Hepatic stellate cell (primary cell): Measurements from ENCODE around the gene KCNAB3.

Experiments
- DNase-seq: peaks from one replicate; pipeline ENCODE4 v3.0.0; 2011; ENCODE audit warnings: low spot score

Gene KCNAB3

DNA sequence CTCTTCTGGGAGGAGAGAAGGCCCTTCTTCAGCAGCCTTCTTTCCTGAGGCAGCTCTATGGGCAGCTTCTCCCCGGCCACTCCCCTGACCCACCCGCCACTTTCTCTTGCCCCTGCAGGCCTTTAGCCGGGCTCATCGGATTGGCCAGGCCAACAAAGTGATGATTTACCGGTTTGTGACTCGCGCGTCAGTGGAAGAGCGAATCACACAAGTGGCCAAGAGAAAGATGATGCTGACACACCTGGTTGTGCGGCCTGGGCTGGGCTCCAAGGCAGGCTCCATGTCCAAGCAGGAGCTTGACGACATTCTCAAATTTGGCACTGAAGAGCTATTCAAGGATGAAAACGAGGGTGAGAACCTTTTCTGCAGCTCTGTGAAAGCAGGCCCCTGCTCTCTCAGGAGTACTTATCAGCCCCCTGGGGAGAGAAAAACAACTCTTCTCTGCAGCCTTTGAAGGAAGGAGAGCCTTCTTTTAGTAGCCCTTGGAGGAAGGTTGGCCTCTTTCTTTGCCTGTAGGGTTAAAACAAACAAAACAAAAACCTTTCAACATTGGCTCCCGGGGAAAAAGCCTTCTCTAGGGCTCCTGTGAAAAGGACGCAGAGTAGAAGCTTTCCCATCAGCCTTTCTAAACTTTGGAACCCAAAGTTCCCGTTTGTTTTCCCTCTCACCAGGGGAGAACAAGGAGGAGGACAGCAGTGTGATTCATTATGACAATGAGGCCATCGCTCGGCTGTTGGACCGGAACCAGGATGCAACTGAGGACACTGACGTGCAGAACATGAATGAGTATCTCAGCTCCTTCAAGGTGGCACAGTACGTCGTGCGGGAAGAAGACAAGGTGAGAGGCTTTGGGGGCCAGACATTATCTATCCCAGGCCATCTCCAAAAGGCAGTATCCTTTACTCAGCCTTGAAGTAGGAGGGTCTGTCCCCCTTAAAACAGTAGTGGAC lies 26.2 kb downstream of the KCNAB3 start:
- no peak for DNase-seq

DNA sequence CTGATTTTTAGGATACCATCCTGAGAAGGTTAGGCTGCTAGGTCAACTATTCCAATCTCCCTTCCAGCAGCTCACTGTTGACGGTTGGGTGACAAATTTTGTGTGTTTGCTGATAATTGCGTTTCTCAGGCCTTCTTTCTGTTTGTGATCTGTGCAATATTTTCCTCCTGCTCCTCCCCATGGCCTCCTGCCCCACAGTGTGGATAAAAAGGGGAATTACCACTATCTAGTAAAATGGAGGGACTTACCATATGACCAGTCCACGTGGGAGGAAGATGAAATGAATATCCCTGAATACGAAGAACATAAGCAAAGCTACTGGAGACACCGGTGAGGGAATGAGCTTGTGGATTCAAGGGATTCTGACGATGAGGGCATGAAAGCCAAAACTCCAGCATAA lies 31.9 kb downstream of the KCNAB3 start:
- peak; percentile 59 for DNase-seq

DNA sequence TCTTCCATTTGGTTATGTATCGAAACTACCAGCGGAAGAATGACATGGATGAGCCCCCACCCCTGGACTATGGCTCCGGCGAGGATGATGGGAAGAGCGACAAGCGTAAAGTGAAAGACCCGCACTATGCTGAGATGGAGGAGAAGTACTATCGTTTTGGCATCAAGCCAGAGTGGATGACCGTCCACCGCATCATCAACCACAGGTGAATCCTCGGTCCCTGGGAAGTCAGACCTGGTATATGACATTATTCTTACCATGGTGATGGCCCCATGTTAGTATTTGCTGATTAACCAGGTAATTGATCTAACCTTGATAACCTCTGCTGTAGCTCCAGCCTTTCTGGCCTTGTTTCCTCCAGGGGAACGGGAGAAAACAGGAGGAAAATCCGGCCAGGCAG lies 32.6 kb downstream of the KCNAB3 start:
- DNase-seq, result no peak

DNA sequence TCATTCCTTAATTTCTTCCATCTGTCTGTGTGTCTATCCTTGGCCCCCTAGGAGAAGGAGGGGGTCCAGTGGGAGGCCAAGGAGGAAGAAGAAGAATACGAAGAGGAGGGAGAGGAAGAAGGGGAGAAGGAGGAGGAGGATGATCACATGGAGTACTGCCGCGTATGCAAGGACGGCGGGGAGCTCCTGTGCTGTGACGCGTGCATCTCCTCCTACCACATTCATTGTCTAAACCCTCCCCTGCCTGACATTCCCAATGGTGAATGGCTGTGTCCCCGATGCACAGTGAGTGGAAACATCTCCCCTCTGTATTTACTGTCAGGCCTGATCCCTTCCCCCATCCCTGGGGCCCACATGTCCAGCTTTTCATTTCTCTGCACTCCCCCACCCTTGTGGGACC lies 34.8 kb downstream of the KCNAB3 start:
- DNase-seq, result no peak

DNA sequence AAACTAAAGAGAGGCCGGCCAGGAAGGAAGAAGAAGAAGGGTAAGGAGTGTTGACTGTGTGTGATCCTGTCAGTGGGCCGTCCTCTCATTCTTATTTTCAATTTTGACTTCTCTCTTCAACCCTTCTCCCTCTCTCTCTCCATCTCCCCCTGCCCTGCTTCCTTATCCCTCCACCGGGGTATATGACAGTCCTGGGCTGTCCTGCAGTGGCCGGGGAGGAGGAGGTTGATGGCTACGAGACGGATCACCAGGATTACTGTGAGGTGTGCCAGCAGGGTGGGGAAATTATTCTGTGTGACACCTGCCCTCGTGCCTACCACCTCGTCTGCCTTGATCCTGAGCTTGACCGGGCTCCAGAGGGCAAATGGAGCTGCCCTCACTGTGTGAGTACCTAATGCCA lies 35.4 kb downstream of the KCNAB3 start:
- DNase-seq, result no peak

DNA sequence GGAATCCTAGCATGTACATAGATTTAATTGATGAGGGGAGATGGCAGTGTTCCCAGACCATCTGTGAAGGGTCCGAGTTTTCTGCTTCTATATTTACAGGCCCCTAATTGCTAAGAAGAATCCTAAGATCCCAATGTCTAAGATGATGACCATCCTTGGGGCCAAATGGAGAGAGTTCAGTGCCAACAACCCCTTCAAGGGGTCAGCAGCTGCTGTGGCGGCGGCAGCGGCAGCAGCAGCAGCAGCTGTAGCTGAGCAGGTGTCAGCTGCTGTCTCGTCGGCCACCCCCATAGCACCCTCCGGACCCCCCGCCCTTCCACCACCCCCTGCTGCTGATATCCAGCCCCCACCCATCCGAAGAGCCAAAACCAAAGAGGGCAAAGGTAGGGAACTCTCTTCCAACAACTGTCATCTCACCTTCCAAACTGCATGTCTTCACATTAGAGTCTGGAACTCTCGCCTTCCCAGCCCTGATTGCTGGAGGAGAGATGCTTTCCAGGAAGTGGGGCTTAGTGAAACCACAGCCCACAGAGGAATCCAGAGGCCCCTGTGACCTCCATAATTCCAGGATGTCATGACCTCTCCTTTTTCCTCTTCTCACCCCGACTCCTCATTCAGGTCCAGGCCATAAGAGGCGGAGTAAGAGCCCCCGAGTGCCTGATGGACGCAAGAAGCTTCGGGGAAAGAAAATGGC lies 36.3 kb downstream of the KCNAB3 start:
- no peak for DNase-seq

DNA sequence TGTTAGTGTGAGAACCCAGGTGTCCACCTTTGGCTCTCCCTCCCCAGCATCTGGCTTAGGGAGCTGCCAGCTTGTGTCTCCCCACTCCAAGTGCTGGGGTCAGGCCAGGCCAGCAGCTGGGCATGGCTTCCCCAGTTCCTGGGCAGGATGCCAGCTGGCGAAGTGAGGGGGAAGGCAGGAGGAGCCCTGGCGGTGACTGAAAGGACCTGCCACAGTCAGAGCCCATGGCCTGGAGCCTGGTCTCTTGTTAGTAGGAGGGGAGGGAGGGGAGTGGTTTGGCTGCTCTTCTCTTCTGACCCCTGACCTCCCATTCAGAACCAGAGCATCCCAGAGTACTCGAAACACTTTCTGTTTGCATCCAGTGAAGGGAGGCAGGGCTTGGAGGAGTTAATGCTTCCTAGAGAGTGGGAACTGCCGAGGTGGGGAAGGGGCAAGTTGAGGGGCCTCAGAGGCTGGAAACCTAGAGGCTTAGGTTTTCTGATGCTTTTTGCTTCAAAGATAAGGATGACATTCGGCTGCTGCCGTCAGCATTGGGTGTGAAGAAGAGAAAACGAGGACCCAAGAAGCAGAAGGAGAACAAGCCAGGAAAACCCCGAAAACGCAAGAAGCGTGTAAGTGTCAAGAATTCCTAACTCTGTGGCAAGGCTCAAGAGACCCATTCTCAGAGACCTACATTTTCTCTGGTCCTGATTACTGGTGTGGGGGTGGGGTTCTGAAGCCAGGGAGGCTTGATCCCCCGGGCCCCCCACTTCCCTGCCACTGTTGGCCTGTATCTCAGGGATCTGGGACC lies 40.3 kb downstream of the KCNAB3 start:
- DNase-seq, result peak; percentile 94

DNA sequence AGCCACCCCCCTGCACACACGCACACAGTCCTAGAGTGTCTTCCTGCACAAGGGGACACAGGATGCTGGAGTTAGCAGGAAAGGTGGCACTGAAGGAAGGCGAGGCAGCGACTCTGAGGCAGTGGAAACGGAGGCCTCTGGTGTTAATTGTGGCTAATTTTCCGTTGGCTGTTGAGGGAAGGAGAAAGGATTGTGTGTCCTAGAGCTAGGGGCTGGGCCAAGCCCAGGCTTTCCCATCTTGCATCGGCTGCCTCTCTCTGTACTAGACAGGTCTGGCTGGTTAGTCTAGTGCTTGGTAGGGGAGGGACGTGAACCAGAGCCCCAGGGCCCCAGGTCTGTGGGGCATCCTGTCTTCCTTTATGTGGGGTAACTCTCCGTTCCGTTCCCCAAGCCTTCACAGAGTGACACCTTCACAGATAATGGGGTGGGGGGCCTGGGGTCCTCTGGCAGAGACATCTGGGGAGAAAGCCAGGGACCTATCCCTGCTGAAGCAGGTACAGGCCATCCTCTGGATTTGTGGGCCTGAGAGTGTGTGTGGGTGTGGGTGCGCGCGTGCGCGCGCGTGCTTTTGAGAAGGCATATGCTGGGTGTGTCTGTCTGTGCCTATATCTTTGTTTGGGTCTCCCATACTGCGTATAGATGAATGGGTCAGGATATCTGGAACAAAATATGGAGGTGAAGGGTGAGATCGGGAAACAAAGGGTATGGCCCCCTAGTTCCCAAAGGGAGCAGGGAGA lies 41.3 kb downstream of the KCNAB3 start, which contains the start of gene CHD3:
CHD3 (plus strand) TSS at position 606 of the 737 bp plus-strand sequence. CDS start 212 bp downstream, outside the sequence.
- DNase-seq, result peak; percentile 26

DNA sequence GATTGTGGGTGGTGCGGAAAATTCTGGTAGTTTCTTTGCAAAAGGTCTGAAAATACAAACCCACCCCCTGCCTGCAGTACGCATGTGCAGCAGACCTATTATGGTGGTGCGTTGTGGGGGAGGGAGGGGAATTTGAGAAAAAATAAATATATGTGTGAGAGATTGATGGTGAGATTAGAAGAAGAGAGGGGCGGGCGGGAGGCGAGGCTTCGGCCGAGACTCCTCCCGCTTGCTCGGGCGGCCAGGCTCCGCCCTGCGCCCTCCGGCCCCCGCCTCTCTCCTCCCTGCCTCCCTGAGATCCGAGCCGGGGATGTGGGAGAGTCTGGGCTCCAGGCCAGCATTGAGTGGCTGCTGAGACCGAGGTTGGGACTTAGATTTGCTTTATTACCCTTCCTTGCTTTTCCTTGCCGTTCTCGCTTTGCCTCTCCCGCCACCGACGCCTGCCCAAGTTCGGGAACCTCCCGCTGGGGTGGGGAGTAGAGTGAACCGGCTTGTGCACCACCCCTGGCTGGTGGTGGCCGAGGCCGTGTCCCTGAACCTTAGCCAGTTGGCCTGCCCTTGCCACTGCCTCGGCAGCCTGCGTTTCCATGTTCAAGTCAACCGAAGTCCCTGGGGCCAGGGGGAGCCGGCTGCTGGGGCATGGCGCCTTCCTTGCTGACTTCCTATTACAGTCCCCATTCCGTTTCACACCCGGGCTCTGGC lies 42.0 kb downstream of the KCNAB3 start:
- peak; percentile 95 for DNase-seq

DNA sequence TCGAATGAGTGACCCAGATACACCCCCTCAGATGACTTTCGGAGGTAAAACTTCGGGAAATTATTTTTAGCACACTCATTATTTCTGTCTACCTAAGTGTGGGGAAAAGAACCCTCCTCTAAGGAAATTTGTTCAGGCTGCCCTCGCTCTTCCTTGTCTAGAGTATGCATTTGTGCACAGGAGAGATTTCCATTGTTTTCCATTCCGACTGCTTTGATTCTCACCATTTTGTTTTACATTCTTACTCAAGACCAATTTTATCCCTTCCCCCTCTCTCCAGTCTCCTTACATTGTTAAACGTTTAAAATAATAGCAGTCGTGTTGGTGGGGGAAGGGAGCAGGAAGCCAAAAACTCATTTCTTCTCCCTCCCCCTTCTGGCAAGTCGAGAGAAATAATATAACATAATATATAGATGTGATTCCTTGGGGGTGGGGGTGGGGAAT lies 42.6 kb downstream of the KCNAB3 start:
- no peak for DNase-seq

DNA sequence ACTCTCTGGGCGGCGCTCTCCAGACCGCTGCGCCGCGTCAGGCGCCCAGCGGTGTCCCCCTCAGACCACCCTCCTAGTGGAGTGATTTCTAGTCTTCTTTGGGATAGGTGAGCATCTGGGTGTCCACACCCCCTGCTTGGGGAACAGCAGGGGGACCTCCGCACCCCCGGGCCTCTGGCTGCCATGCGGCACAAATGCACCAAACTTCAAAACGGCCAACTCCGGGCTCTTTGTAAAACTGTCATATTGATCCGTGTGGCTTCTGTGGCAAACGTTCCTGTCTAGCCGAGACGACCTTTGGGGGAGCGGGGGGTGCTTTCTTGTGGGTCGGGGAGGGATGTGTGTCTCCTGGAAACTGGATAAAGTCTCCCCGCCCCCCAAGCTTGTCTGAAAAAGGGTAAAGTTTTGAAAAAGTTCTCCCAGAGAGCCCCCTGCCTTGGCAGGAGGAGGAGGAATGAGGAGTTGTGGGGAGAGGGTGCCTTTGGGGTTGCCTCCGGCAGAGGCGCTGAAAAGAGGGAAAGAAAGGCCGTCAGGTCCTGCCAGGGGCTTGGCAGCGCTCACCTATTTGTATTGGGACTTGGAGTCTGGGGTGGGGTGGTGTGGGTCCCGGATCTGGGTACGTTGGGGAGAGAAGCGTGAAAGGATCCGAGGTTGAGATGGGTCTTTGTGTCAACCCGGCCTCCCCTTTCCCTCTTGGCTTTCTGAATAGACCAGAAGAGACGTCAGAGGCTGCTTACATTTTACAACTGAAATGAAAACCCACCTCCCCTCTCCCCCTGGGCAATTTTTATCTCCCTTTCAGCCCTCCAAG lies 43.2 kb downstream of the KCNAB3 start:
- DNase-seq, result peak; percentile 52

DNA sequence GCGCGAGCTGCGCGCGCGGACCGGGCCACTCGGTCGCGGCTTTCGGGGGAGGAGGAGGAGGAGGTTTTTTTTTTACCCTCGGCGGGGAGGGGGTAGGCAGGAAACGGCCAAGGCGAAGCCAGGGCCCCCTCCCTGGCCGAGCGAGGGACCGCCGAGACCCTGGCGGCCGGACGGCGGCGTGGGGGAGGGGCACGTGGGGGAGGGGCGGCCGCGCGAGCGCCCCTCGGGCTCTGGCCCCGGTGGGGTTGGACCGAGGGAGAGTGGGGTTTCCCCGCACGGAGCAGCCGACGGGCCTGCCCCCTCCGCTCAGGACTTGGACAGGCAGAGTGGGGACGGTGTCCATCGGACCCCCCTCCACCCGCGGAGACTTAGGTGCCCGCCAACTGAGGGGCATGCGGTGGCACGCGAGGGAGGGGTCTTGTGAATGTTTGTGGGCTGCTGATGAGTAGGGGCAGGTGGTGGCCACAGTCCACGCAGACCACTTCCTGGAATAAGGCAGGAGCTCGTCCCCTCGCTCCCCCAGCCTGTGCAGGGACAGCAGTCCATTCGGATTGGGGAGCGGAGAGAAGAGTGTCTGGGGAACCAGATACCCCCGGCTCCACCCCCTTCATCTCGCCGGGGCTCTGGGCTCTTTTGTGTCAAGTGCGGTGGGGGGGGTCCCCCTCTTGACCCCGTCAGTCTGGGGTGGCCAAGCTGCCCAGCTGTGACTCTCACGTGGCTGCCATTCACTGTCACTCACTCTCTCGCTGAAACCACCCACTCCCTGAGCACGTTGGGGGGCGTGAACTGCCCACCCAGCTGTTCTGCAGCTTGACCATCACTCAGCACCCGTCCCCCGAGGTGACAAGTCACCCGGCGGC lies 44.1 kb downstream of the KCNAB3 start:
- DNase-seq, result peak; percentile 57

DNA sequence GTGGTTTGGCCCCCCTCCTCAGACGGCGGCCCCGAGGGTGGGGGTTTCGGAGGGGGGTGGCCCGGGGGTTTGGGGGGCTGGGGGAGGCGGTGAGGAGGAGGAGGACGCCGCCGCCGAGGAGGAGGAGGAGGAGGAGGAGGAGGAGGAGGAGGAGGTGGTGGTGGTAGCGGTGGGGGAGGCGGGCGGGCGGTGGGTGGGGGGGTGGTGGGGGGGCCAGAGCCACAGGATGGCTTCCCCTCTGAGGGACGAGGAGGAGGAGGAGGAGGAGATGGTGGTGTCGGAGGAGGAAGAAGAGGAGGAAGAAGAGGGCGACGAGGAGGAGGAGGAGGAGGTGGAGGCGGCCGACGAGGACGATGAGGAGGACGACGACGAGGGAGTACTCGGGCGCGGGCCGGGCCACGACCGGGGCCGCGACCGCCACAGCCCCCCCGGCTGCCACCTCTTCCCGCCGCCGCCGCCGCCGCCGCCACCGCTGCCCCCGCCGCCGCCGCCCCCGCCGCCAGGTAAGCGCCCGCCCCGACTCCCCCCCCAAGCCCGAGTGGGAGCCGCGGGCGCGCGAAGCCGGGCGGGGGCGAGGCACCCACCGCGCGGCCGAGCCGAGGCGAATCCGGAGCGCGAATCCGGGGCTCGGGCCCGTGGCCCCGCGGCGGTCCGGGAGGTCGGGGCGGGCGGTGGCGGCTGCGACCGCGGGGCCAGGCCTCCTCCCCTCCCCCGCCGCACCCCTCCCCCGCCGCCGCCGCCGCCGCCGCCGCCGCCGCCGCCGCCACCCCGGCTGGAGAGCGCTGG lies 44.9 kb downstream of the KCNAB3 start:
- DNase-seq, result peak; percentile 28

DNA sequence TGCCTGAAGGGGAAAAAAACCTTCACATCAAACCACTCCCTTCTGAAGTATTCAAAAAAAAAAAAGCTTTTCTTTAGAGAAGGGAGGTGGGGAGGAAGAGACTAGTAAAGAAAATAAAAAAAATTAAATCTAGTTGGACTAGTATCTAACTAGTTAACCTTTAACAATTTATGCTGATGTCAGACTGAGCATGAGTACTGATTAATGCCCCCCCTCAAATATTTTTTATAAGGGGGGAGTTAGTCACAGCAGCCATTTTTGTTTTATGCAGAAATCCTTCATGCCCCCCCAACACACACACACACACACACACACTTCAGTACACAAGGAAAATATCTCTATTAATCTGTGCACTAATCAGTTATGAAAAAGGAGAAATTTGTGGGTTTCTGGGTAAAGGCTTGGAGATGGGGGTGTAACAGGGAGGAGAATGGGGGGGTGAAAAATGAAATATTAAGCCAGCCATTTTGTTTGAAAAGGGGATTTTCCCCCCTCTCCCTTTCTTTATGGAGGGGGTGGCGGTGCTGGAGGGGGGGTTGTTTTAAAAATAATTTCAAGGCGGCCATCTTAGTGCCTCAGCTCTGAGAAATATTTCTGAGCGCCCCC lies 45.8 kb downstream of the KCNAB3 start:
- peak; percentile 39 for DNase-seq

DNA sequence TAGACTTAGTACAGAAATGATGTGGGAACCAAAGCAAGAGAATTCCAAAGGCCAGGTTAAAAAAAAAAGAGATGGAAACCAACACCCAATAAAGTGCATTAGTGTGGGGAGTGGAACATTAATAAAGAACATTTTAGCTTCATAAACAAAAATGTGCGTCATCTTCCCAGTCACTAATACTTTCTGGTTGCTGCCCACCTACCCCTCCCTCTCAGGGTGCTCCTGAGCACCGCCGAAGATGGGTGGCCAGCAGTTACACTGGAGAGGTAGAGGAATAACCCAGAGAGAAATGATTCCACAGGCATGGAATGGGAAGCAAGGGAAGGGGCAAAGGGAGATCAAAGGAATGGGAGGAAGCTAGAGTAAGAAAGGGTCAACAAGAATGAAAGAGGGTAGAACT lies 47.0 kb downstream of the KCNAB3 start:
- DNase-seq, result no peak

DNA sequence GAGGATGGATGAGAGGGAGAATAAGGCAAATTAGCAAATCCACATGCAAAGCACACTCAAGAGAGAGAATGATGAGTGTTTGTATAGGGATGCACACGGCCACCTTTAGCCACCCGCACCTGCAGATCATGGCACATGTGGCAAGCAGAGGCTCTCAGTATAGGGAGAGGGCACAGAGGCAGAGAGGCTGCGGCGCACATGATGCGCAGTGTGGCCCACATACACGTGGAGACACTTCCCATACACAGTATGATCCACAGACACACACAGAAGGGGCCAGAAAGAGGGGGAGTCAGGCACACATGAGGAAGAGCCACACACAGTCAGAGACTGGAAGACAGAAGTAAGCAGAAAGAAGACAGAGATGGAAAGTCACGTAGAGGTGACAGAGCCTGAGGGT lies 47.6 kb downstream of the KCNAB3 start:
- DNase-seq, result no peak

DNA sequence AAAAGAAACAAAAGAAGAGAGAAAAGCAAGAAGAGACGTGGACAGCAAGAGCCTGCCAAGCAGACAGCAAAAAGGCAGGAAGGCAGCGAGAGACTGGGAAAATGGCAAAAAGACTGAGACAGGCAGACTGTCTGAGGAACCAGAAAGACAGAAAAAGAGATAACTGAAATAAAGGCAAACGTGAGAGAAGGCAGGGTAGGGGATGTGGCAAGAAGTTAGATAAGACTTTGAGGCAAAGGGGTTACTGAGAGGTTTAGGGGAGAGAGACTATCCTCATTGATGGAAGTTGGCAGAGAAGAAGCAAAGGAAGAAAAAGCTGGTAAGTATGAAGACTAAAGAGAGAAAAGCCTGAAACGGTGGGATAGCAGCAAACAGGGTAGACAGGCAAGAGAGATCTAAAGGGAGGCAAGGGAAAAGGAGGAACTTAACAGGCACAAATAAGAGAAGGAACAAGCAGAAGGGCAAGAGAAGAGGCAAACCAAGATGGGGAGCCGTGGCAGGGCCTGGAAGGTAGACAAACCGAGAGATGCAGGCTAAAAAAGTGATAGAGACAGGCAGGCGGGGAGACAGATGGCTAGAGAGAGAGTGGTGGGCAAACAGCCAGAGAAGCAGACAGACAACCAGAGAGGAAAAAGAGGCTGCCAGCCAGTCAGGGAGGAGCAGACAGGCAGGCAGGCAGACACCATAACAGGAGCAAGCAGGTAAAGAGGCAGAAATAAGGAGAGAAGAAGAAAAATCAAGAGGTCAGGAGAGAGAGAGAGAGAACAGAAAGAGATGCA lies 48.2 kb downstream of the KCNAB3 start:
- DNase-seq, result no peak
